SK-N-SH (cell line): ENCODE results near the gene FOSL1.

Source experiments
- CTCF ChIP-seq: fragments of 200-600 bp; sonication (generic); IDR thresholded peaks from 2 replicates; pipeline ENCODE4 v1.6.1; 2017; ENCODE audit warnings: antibody characterized with exemption, mild to moderate bottlenecking, moderate library complexity
- EP300 ChIP-seq, 2 experiments: IDR thresholded peaks; 2 replicates each; pipeline versions ENCODE4 v1.4.0 to v1.6.1; 2012; ENCODE audit warnings: borderline replicate concordance in 1 of 2, low read depth in 1 of 2, low read length in 1 of 2
- EZH2phosphoT487 ChIP-seq: fragments of 200-600 bp; sonication (generic); IDR thresholded peaks from 2 replicates; pipeline ENCODE4 v1.6.1; 2017; ENCODE audit warnings: low read depth, mixed run types, mild to moderate bottlenecking, antibody characterized with exemption, moderate library complexity, borderline replicate concordance
- FOXJ3 ChIP-seq: sonication (generic); formaldehyde crosslinking; IDR thresholded peaks from 2 replicates; pipeline ENCODE4 v1.5.1; 2020; ENCODE audit warnings: mild to moderate bottlenecking, missing genetic modification reagents
- GABPA ChIP-seq: IDR thresholded peaks from 2 replicates; pipeline ENCODE4 v1.4.0; 2012; ENCODE audit warnings: low read depth, mild to moderate bottlenecking
- IRF3 ChIP-seq: fragments of 150-350 bp; IDR thresholded peaks from 2 replicates; pipeline ENCODE4 v1.6.1; 2016; ENCODE audit warnings: mild to moderate bottlenecking, low read depth, low read length
- MAX ChIP-seq: IDR thresholded peaks from 2 replicates; pipeline ENCODE4 v1.4.0; 2012; ENCODE audit warnings: low read depth
- POLR2AphosphoS5 ChIP-seq: IDR thresholded peaks from 2 replicates; pipeline ENCODE4 v1.6.1; 2012; ENCODE audit warnings: low read depth, low read length
- RFX5 ChIP-seq: IDR thresholded peaks from 2 replicates; pipeline ENCODE4 v1.6.1; 2012; ENCODE audit warnings: mild to moderate bottlenecking, improper control_type of control experiment, low read length
- SMC3 ChIP-seq: IDR thresholded peaks from 2 replicates; pipeline ENCODE4 v1.6.1; 2012; ENCODE audit warnings: low read depth, low read length, improper control_type of control experiment
- USF2 ChIP-seq: fragments of 150-350 bp; IDR thresholded peaks from 2 replicates; pipeline ENCODE4 v1.6.1; 2017; ENCODE audit warnings: antibody characterized with exemption, low read length, low read depth, borderline replicate concordance

DNA sequence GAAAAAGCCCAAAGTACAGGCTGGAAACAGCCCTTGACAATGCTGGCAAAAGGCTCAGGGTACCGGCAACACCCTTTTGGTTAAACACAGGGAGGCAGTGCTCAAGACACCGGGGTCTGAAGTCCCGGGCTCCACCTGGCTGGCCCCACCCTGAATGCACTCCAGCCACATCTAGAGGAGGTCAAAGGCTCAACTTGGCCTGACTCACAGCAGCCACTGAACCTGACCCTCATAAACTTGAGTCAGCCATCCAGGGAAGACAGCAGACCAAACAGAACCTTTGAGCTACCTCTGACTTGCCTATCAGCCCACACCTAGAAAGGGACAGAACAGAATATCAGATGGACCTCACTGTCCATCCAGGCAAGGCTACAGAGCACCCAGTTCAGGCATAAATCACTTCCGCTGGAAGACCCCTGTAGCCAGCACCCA, 46.0 kb downstream of the FOSL1 start:
- no peak for TF ChIP-seq CTCF
- no peak for TF ChIP-seq POLR2AphosphoS5
- no peak for TF ChIP-seq EZH2phosphoT487
- TF ChIP-seq IRF3: no peak
- no peak for TF ChIP-seq FOXJ3 (CRISPR knock-in tag)
- TF ChIP-seq GABPA: no peak
- TF ChIP-seq SMC3: no peak
- TF ChIP-seq RFX5: no peak
- TF ChIP-seq MAX: no peak
- TF ChIP-seq EP300 (IDR thresholded peaks at IDR 0.05; ENCODE audit: borderline replicate concordance in 1 of 2, low read depth in 1 of 2, low read length in 1 of 2): no peak
- no peak for TF ChIP-seq USF2
